ENCODE data around the gene TMEM45A. TPM values are rescaled to one million over a fixed set of nuclear protein-coding genes. Genes with fewer than 3 reads are reported as not detected.
"Not testable (repeated sequence)": the region's sequence is repeated elsewhere in the genome, so short reads cannot be mapped to it uniquely, and the experiment has no call there.

Gene TMEM45A, protein sequence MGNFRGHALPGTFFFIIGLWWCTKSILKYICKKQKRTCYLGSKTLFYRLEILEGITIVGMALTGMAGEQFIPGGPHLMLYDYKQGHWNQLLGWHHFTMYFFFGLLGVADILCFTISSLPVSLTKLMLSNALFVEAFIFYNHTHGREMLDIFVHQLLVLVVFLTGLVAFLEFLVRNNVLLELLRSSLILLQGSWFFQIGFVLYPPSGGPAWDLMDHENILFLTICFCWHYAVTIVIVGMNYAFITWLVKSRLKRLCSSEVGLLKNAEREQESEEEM
- total RNA-seq = 9.0 and 16.1 TPM in 2 replicates

DNA sequence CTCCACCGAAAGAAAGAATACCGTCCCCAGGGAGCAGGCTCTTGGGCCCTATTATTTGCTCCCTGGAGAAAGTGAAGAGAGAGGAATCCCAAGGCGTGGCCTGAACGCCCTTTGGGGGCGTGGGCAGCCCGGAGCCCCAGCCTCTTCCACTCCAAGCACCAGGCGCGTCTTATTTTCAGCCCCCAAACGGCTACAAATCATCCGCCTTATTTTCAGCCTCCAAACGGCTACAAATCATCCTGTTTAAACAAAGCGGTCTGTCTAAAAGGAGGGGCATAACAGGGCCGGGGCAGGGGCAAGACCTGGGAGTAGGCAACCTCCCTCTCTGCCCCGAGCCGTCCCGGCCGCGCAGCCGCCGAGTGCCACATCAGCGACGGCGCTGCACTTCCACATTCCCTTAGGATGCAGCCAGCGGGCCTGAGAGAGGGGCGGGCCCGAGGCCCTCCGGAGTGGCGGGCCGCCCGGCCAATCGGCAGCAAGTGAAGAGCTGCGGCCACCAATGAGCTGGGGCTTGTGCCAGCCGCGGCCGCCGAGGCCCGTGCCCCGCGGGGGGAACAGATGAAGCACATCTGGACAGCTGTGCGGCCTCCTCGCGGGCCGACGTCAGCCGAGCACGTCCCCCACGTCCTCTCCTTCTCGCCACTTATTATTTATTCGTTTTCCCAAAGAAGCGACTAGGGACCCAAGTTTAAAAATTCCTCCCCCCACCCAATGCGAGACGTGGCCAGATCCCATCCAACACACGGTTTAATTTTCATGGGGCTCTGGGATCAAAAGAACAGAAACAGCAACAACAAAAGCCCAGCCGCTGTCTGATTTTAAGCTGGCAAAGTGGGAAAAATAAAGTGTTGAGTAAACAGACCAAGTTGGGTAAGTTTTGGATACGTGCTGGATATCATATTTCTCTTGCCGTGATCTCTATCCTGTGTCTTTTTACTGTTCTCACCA, at the start of gene TMEM45A:
TSS of gene TMEM45A (plus strand) at position 561 of the 948 bp plus-strand sequence. CDS start 62,593 bp downstream, outside the sequence.
- DNase-seq = peak; percentile 95

GRCh38 chr3:100443690-100444089, 48.7 kb upstream of the TMEM45A start:
- DNase-seq = no peak

- not testable (repeated sequence) for DNase-seq
These were observed 45.4 kb upstream of the TMEM45A start for GRCh38 chr3:100447067-100447466.

- no peak for DNase-seq
These were observed 44.3 kb upstream of the TMEM45A start for GRCh38 chr3:100448079-100448478.

DNA sequence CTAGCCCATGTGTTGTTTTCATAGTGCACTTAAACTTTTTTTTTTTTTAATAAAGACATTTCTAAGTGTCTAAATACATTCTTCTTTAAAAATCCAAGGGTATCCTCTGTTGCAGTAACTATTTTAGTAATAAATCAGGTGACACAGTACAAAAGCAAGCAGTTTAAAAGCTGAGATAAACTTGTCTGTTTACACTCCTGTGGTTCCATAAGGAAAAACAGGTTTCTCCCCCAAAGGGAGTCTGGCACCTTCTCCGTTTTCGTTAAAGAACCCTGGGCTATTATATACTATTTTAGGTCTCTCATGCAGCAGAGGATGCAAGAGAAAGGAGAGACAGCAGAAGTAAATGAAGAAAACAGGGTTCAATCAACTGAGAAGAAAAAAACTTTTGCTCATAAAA, 43.2 kb upstream of the TMEM45A start:
- no peak for DNase-seq

DNA sequence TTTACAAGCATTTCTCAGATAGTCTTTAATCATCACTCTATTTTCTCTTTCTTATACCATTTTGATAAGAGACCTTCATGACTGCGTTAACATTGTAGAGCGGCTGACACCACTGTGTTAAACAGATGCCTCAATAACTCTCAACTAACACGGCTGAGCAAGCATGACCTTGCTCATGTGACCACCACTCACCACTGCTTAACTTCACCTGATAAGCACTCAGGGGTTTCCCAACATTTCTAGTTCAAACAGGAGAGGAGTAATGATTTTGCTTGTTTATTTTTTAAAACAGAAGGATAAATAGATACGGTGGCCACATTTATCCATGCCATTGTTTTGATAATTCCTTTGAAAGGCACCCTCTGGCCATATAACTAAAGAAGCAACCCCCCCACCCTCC, 37.7 kb upstream of the TMEM45A start:
- no peak for DNase-seq

GRCh38 chr3:100455841-100456550, 36.4 kb upstream of the TMEM45A start:
- DNase-seq = no peak

DNA sequence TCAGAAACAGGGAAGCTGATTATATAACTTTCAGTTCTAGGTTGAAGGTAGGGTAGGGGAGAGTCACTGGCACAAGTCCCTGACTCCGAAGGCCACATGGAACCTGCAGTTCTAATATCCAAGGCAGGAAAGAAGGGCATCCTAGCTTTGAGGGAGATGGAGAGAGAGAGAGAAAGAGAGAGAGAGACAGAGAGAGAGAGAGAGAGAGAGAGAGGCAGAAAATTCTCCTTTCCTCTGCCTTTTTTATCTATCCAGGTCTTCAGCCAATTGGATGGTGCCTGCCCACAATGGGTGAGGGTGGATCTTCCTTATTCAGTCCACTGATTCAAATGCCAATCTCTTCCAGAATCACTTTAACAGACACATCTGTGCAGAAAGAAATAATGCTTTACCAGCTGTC, 35.7 kb upstream of the TMEM45A start:
- DNase-seq = no peak

- DNase-seq = no peak
These were observed 34.6 kb upstream of the TMEM45A start for GRCh38 chr3:100457811-100458210.

- no peak for DNase-seq
These were observed 33.6 kb upstream of the TMEM45A start for GRCh38 chr3:100458814-100459213.

- peak; percentile 71 for DNase-seq
These were observed 29.4 kb upstream of the TMEM45A start for GRCh38 chr3:100463002-100463401.

DNA sequence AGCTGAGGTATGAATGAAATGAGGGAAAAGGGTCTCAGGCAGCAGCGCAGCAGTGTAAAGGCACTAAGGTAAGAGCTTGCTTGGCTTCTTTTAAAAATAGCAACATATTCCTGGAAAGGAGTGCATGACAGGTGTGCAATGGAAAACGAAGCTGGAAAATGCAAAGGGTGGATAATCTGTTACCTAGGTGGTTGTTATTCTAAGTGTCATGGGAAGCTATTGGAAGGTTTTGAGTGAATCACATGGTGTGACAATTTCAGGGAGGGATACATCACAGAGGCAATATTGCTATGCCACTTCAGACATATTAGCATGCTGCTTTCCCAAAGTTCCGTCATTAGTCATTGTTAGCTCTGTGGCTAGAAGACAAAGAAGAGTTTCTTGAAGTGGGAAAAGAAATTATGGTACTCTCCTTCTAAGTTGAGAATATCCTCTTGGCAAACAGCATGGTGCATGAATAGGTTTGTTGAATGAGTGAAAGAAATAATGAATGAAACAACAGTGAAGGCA, 28.7 kb upstream of the TMEM45A start:
- DNase-seq = no peak

DNA sequence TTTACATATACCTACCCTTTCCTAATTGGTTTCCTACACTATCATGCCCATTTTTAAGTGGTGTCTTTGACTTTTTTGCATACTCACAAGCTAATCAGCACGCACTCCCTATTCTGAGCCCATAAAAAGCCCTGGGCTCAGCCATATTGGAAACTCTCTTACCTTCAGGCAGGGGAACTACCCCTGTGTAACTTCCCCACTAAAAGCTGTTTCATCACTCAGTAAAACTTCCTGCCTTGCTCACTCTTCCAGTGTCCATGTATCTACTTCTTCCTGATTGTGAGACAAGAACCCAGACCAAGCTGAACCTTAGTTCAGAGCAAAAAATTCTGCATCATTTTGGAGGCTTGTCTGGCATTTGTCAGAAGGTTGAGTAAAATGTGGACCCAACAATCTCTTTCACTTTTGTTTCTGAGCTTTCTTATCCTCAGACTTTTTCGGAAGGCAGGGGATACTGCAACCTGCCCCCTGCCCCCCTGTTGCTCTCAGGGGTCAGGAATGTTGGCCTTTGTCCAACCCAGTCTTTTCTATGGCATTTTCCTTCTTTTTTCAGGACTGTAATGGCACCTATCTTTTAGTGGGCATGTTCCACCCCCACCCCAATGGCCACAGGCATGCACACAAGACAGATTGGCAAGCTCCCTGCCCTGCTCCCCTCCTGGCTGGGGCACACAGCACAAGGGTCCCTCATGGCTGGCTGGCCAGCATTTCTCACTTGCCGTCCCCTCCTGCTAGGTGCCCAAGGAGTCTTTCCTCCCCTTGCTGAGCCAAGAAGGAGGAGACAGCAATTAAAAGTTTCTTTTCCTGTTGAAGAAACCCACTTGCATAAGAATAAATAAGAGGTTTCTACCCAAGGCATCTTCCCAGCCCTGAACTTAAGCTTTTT, 26.3 kb upstream of the TMEM45A start:
- no peak for DNase-seq

GRCh38 chr3:100467133-100467532, 25.3 kb upstream of the TMEM45A start:
- no peak for DNase-seq

- DNase-seq = no peak
These were observed 23.7 kb upstream of the TMEM45A start for GRCh38 chr3:100468676-100469075.

GRCh38 chr3:100470951-100471350, 21.5 kb upstream of the TMEM45A start:
- no peak for DNase-seq

DNA sequence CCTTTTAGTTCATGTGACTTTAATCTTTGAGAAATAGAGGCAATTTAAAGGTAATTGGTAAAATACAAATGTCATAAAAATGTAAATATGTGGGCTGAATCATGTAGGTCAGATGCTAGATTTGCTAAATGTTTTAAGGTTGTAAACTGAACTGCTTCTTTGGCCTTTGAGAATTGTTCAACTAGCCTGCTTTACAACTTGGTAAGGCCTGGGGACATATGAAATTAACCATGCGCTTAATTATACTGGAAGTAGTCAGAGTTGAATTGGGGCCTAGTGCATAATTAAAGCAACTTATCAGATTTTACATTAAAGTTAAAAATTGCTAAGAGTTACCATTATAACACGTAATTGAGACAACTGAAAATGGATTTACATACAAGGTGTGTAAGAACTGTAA, 21.0 kb upstream of the TMEM45A start:
- no peak for DNase-seq

DNA sequence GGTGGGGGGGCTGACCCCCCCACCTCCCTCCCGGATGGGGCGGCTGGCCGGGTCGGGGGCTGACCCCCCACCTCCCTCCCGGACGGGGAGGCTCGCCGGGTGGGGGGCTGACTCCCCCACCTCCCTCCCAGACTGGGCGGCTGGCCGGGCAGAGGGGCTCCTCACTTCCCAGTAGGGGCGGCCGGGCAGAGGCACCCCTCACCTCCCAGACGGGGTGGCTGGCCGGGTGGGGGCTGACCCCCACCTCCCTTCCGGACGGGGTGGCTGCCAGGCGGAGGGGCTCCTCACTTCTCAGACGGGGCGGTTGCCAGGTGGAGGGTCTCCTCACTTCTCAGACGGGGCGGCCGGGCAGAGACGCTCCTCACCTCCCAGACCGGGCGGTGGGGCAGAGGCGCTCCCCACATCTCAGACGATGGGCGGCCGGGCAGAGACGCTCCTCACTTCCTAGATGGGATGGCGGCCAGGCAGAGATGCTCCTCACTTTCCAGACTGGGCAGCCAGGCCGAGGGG, 14.5 kb upstream of the TMEM45A start:
- DNase-seq = not testable (repeated sequence)

GRCh38 chr3:100478521-100478920, 13.9 kb upstream of the TMEM45A start:
- DNase-seq = not testable (repeated sequence)

- DNase-seq = no peak
These were observed 12.3 kb upstream of the TMEM45A start for GRCh38 chr3:100480081-100480480.

DNA sequence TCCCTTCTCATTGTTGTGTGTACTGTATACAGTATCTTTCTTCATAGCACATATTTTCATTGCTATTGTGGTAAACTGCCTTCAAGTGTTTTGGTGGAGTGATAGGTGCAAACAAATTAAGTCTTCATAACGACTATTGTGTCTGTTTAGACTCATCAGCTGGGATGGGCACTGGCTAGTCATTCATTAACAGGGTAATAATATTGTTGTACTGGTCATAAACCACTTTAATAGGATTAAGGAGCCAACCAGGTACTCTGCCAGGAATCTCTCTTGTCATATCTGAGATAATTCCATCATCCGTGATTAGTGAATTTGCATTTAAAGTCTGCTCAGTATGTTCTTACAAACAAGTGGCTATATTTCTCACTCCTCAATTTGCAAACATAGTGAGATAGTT, 10.2 kb upstream of the TMEM45A start:
- DNase-seq = no peak

DNA sequence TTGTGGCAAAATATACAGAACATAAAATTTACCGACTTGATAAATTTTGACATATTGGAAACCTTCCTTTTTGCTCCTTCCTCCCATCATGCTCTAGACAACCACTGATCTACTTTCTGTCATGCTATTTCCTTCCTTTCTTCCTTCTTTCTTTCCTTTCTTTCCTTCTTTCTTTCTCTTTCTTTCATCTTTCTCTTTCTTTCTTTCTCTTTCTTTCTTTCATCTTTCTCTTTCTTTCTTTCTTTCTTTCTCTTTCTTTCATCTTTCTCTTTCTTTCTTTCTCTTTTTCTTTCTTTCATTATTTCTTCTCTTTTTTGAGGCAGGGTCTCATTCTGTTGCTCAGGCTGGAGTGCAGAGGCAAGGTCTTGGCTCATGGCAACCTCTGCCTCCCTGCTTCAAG, 8.9 kb upstream of the TMEM45A start:
- no peak for DNase-seq
